H9 (cell line): Measurements from ENCODE around the gene GRM1. TPM values are rescaled to one million over a fixed set of nuclear protein-coding genes. Genes with fewer than 3 reads are reported as not detected.

Experiments used
- DNase-seq: peaks from one replicate; pipeline ENCODE4 v3.0.0-alpha.2; 2017
- H2AFZ ChIP-seq: one replicate; pipeline ENCODE4 v1.6.1; 2013; ENCODE audit warnings: mild to moderate bottlenecking, low read length, control low read depth, moderate library complexity
- H2AK5ac ChIP-seq: 2 replicates; pipeline ENCODE4 v1.6.1; 2013; ENCODE audit warnings: low read length, control low read depth, mixed read lengths; ENCODE audit not compliant: insufficient read length
- H2BK120ac ChIP-seq: one replicate; pipeline ENCODE4 v1.6.1; 2013; ENCODE audit warnings: low read depth, mild to moderate bottlenecking, low read length, control low read depth, inconsistent platforms; ENCODE audit not compliant: poor library complexity, severe bottlenecking
- H2BK12ac ChIP-seq: 2 replicates; pipeline ENCODE4 v1.6.1; 2013; ENCODE audit warnings: low read length, control low read depth, mixed read lengths, low read depth; ENCODE audit not compliant: insufficient read length
- H2BK15ac ChIP-seq: 2 replicates; pipeline ENCODE4 v1.6.1; 2013; ENCODE audit warnings: low read depth, low read length, control low read depth
- H2BK20ac ChIP-seq: one replicate; pipeline ENCODE4 v1.6.1; 2013; ENCODE audit warnings: low read depth, mild to moderate bottlenecking, low read length, control low read depth, inconsistent platforms; ENCODE audit not compliant: poor library complexity, severe bottlenecking
- H2BK5ac ChIP-seq: 2 replicates; pipeline ENCODE4 v1.6.1; 2013; ENCODE audit warnings: low read length, control low read depth, mixed read lengths; ENCODE audit not compliant: insufficient read length
- H3K14ac ChIP-seq: 2 replicates; pipeline ENCODE4 v1.6.1; 2013; ENCODE audit warnings: low read length, control low read depth; ENCODE audit not compliant: insufficient read depth
- H3K18ac ChIP-seq: 2 replicates; pipeline ENCODE4 v1.6.1; 2013; ENCODE audit warnings: low read depth, mild to moderate bottlenecking, mixed read lengths, low read length, control low read depth; ENCODE audit not compliant: insufficient read length
- H3K23ac ChIP-seq: 2 replicates; pipeline ENCODE4 v1.6.1; 2013; ENCODE audit warnings: low read length, control low read depth, mixed read lengths, low read depth; ENCODE audit not compliant: insufficient read length
- H3K23me2 ChIP-seq: 2 replicates; pipeline ENCODE4 v1.6.1; 2013; ENCODE audit warnings: low read depth, mild to moderate bottlenecking, mixed read lengths, low read length, control low read depth; ENCODE audit not compliant: insufficient read length, poor library complexity, severe bottlenecking
- H3K27ac ChIP-seq: 2 replicates; pipeline ENCODE4 v1.5.1; 2013; ENCODE audit warnings: low read length, control low read depth, mixed read lengths, low read depth; ENCODE audit not compliant: insufficient read length
- H3K27me3 ChIP-seq: 2 replicates; pipeline ENCODE4 v1.6.1; 2013; ENCODE audit warnings: low read length, control low read depth, inconsistent platforms; ENCODE audit not compliant: insufficient read depth
- H3K4ac ChIP-seq: 2 replicates; pipeline ENCODE4 v1.6.1; 2013; ENCODE audit warnings: low read depth, mild to moderate bottlenecking, control low read depth, inconsistent platforms, low read length, moderate library complexity
- H3K4me1 ChIP-seq: 2 replicates; pipeline ENCODE4 v1.6.1; 2013; ENCODE audit warnings: low read length, control low read depth, inconsistent platforms; ENCODE audit not compliant: insufficient read depth
- H3K4me2 ChIP-seq: 2 replicates; pipeline ENCODE4 v1.6.1; 2013; ENCODE audit warnings: low read length, control low read depth, mixed read lengths; ENCODE audit not compliant: insufficient read length, insufficient read depth
- H3K56ac ChIP-seq: 2 replicates; pipeline ENCODE4 v1.6.1; 2013; ENCODE audit warnings: low read depth, mild to moderate bottlenecking, mixed read lengths, low read length, control low read depth; ENCODE audit not compliant: insufficient read length
- H3K79me1 ChIP-seq: 2 replicates; pipeline ENCODE4 v1.6.1; 2013; ENCODE audit warnings: low read depth, mild to moderate bottlenecking, moderate library complexity, low read length, control low read depth, inconsistent platforms; ENCODE audit not compliant: insufficient read depth, poor library complexity, severe bottlenecking
- H3K79me2 ChIP-seq: 2 replicates; pipeline ENCODE4 v1.6.1; 2013; ENCODE audit warnings: low read length, control low read depth, inconsistent platforms; ENCODE audit not compliant: insufficient read depth
- H3K9ac ChIP-seq: 2 replicates; pipeline ENCODE4 v1.6.1; 2013; ENCODE audit warnings: low read length, control low read depth, mixed read lengths; ENCODE audit not compliant: insufficient read length; ENCODE audit errors: extremely low read depth
- H3K9me3 ChIP-seq: one replicate; pipeline ENCODE4 v1.6.1; 2013; ENCODE audit warnings: low read depth, low read length, inconsistent platforms; ENCODE audit not compliant: control insufficient read depth
- H3T11ph ChIP-seq: one replicate; pipeline ENCODE4 v1.6.1; 2013; ENCODE audit warnings: mild to moderate bottlenecking, low read length, control low read depth, inconsistent platforms
- H4K20me1 ChIP-seq: one replicate; pipeline ENCODE4 v1.6.1; 2013; ENCODE audit not compliant: control insufficient read depth, insufficient read length, insufficient read depth
- H4K5ac ChIP-seq: 2 replicates; pipeline ENCODE4 v1.6.1; 2013; ENCODE audit warnings: low read depth, mild to moderate bottlenecking, mixed read lengths, low read length, control low read depth; ENCODE audit not compliant: insufficient read length
- H4K8ac ChIP-seq: replicated peaks from 2 replicates; pipeline ENCODE4 v1.6.1; 2013; ENCODE audit warnings: low read length, control low read depth, mixed read lengths, low read depth; ENCODE audit not compliant: insufficient read length
- H4K91ac ChIP-seq: 2 replicates; pipeline ENCODE4 v1.6.1; 2013; ENCODE audit warnings: low read depth, mild to moderate bottlenecking, moderate library complexity, mixed read lengths, low read length, control low read depth; ENCODE audit not compliant: insufficient read length
- H3K27ac Mint-ChIP-seq, 3 experiments: 2 replicates in 2 of 3; 3 replicates in 1 of 3; pipeline ENCODE4 v1.8.0; 2020 to 2021; ENCODE audit warnings: mixed read lengths in 3 of 3, mild to moderate bottlenecking in 1 of 3, moderate library complexity in 1 of 3
- H3K27me3 Mint-ChIP-seq: 2 replicates; pipeline ENCODE4 v1.8.0; 2021; ENCODE audit warnings: low read depth, mild to moderate bottlenecking, moderate library complexity, mixed read lengths
- H3K36me3 Mint-ChIP-seq, 3 experiments: 2 replicates in 2 of 3; 3 replicates in 1 of 3; pipeline ENCODE4 v1.8.0; 2020 to 2021; ENCODE audit warnings: low read depth in 3 of 3, mixed read lengths in 3 of 3; ENCODE audit not compliant: insufficient read depth in 1 of 3
- H3K4me1 Mint-ChIP-seq, 2 experiments: 2 replicates each; pipeline ENCODE4 v1.8.0; 2020; ENCODE audit warnings: mixed read lengths in 2 of 2
- H3K4me3 Mint-ChIP-seq, 2 experiments: 2 replicates in 1 of 2; 3 replicates in 1 of 2; pipeline ENCODE4 v1.8.0; 2020 to 2021; ENCODE audit warnings: mild to moderate bottlenecking in 2 of 2, mixed read lengths in 2 of 2, moderate library complexity in 1 of 2
- H3K9me3 Mint-ChIP-seq, 2 experiments: 2 replicates in 1 of 2; 3 replicates in 1 of 2; pipeline ENCODE4 v1.8.0; 2020; ENCODE audit warnings: mild to moderate bottlenecking in 2 of 2, mixed read lengths in 2 of 2, moderate library complexity in 1 of 2
- WGBS: extraction: QIAGEN DNeasy Blood & Tissue Kit; methylation state at CpG from one replicate; pipeline ENCODE4 v1.1.7; 2013; ENCODE audit warnings: missing lambda C conversion rate, low lambda C conversion rate, mixed read lengths; ENCODE audit not compliant: insufficient read length; ENCODE audit errors: extremely low coverage; 5-methylcytosine and 5-hydroxymethylcytosine counted together
- total RNA-seq: library from RNA; stranded (reverse); gene quantifications from 2 replicates; pipeline ENCODE4 v1.2.1, GENCODE V29; 2021
- TF ChIP-seq, protein P1 (sequence below): fragments of 200-600 bp; sonication (generic); conservative IDR thresholded peaks from 3 replicates; pipeline ENCODE4 v1.8.0; 2021; ENCODE audit warnings: antibody characterized with exemption, mild to moderate bottlenecking

The GRM1 gene
- total RNA-seq, 1 experiment from 2014 or later, result 0.39 TPM

DNA sequence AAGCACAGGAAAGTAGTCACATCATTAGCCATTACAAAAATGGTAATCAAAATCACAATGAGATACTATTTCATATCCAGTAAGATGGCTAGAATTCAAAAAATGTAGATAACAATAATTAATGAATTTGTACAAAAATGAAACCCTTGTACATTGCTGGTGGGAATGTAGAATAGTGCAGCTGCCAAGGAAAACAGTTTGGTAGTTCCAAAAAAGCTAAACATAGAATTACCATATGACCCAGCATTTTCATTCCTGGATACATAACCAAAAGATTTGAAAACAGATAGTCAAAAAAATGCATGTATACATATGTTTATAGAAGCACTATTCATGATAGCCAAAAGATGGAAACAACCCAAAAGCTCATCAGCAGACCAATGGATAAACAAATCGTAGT is 263.6 kb downstream of the GRM1 start:
- H3K4me3 Mint-ChIP-seq, result no peak overlapping the region
- no peaks in the 10 kb centered on the region for H3K9me3 ChIP-seq

More for the DNA sequence above, 263.6 kb downstream of the GRM1 start:
- Histone ChIP-seq H2BK120ac (no peak overlapping the region), H2AFZ (no peak overlapping the region), H3K23ac (no peak overlapping the region), H3K27me3 (no peaks in the 10 kb centered on the region), H4K8ac (no peak overlapping the region), H3K4ac (no peak overlapping the region), H3T11ph (no peak overlapping the region), H2BK15ac (no peak overlapping the region), H2AK5ac (no peak overlapping the region), H3K4me1 (no peaks in the 10 kb centered on the region), H3K14ac (no peak overlapping the region), H3K79me2 (no peaks in the 10 kb centered on the region), H2BK5ac (no peak overlapping the region), H3K27ac (no peak overlapping the region), H3K79me1 (no peaks in the 10 kb centered on the region), H3K56ac (no peak overlapping the region), H3K4me2 (no peak overlapping the region), H2BK12ac (no peak overlapping the region), H3K9ac (no peak overlapping the region), H4K20me1 (no peaks in the 10 kb centered on the region), H3K23me2 (no peaks in the 10 kb centered on the region), H4K5ac (no peak overlapping the region), H2BK20ac (no peak overlapping the region), H3K18ac (no peak overlapping the region), H4K91ac (no peak overlapping the region)
- H3K27ac Mint-ChIP-seq, result no peak overlapping the region
- no peaks in the 10 kb centered on the region for H3K36me3 Mint-ChIP-seq
- H3K9me3 Mint-ChIP-seq, result no peaks in the 10 kb centered on the region
- no peaks in the 10 kb centered on the region for H3K4me1 Mint-ChIP-seq
- WGBS, result no CpG with 5 or more reads among the region's 1 CpG
- no peak for DNase-seq
- TF ChIP-seq, protein P1, sequence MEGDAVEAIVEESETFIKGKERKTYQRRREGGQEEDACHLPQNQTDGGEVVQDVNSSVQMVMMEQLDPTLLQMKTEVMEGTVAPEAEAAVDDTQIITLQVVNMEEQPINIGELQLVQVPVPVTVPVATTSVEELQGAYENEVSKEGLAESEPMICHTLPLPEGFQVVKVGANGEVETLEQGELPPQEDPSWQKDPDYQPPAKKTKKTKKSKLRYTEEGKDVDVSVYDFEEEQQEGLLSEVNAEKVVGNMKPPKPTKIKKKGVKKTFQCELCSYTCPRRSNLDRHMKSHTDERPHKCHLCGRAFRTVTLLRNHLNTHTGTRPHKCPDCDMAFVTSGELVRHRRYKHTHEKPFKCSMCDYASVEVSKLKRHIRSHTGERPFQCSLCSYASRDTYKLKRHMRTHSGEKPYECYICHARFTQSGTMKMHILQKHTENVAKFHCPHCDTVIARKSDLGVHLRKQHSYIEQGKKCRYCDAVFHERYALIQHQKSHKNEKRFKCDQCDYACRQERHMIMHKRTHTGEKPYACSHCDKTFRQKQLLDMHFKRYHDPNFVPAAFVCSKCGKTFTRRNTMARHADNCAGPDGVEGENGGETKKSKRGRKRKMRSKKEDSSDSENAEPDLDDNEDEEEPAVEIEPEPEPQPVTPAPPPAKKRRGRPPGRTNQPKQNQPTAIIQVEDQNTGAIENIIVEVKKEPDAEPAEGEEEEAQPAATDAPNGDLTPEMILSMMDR, result no peak
- H3K27me3 Mint-ChIP-seq, result no peaks in the 10 kb centered on the region
